Eye (tissue), 1 donor: ENCODE data around the gene NYNRIN.

ENCODE experiments used
- DNase-seq: peaks from one replicate; pipeline ENCODE4 v3.0.0-alpha.2; 2015

NYNRIN gene

GRCh38 chr14:24416932-24417619, 18.3 kb downstream of the NYNRIN start:
- DNase-seq = no peak

GRCh38 chr14:24417832-24418491, 19.2 kb downstream of the NYNRIN start:
- no peak for DNase-seq

DNA sequence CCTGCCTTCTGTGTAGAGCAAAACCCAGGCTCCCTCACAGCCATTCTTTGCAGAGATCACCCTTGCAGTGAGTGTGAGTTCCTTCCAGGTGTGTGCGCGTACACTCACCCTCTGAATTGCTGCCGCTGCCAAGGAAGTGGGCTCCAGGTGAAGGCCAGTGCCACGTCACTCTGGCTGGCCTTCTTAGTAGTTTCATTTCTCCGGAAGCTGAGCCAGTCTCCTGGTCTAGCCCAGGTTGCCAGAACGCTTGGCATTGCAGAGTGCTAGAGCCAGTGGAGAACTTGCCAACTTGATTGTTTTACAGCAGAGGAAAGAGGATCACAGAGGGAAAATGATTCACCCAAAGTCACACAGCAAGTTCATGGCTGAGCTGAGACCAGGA, 19.7 kb downstream of the NYNRIN start:
- no peak for DNase-seq

GRCh38 chr14:24422261-24422660, 23.5 kb downstream of the NYNRIN start:
- DNase-seq = no peak

DNA sequence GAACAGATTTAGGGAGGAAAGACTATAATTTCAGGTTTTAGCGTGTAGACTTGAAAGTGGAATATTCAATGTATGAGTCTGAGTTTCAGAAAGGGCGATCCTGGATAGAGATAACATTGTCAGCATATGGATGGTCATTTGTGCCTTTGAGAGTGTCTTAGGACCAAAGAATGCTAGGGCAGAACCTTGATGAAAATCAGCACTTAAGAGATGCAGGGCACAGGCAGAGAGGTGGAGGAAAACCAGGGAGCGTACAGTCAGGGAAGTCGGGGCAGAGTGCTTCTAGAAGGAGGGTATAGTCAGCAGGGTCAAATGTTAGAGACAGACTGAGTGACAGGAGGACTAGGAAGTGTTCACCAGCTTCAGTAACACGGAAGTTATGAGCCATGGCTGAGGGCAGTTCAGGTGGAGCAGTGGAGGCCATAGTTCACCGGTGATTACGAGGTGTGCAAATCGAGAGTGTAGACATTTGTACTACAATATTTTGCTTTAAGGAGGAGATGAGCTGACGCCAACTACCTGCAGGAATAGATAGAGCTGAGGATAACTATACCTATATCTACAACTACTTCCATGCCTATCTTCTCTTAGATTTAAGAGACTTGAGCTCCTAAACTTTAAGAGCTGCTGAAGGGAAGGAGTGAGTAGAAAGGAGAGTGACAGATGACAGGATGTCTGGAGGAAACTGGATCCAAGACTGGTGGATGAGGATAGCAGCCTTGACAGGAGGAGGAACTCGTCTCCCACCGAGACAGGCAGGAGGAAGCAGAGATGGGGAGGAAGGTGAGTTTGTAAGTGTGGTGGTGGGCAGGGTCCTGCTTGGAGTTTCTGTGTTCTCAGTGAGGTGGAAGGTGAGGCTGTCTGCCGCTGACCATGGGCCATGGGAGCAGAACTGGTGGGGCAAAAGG, 24.1 kb downstream of the NYNRIN start:
- DNase-seq = no peak

DNA sequence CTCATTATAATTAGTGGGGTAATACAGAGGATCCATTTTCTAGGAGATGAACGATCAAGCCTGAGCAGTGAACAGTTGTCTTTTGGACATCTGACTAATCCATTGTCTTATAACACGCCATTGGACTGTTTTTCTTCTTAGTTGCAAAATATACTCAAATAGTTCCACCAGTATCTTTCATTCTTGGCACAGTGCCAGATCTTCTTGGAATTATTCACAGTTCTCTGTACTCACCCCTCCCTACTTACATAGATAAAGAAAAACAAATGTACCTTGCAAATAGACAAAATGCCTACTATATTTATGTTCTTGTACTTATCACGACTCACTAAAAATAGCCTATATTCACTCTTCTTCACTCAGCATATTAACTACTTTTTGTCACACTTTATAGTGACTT, 26.9 kb downstream of the NYNRIN start:
- peak; percentile 46 for DNase-seq

- no peak for DNase-seq
Measured at GRCh38 chr14:24426150-24426911, 27.5 kb downstream of the NYNRIN start.

GRCh38 chr14:24426912-24427536, 28.2 kb downstream of the NYNRIN start:
- DNase-seq = no peak

- DNase-seq = no peak
Measured at GRCh38 chr14:24427537-24428508, 29.0 kb downstream of the NYNRIN start.

GRCh38 chr14:24428628-24429394, 30.0 kb downstream of the NYNRIN start:
- DNase-seq = no peak

GRCh38 chr14:24429395-24430142, 30.8 kb downstream of the NYNRIN start, which contains the start of the genes CBLN3 and KHNYN:
CBLN3 (minus strand) TSS chr14:24429668; CDS start chr14:24429054, 614 bp downstream.
KHNYN (plus strand) TSS chr14:24429954; CDS start chr14:24430731, 777 bp downstream.
- DNase-seq = peak; percentile 94

DNA sequence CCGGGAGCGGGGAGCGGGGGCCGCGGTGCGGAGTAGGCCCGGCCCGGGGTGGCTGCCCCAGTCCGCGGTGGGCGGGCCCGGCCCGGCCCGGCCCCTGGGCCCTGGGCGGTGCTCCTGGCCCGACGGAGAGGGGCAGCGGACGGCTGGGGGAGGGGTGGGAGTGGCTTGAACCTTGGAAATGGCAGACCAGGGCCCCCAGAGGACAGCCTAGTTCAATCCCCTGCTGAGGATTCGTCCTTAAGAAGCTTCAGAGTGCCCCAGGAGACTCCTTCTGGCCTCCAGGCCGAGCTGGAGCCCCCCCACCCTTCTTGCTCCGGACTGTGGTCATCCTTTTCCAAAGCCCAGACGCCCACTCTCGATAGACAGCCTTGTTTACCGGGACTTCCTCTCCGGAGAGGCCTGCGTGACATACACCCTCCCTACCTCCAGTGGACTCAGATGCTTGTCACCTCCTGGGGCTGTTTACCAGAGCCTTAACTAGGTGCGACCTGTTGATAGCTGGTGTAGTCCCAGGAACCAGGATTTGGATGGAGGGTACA, 31.4 kb downstream of the NYNRIN start:
- DNase-seq = peak; percentile 82

GRCh38 chr14:24430682-24431568, 32.1 kb downstream of the NYNRIN start:
- peak; percentile 50 for DNase-seq

- peak; percentile 94 for DNase-seq
Measured at GRCh38 chr14:24431569-24432258, 32.9 kb downstream of the NYNRIN start.

- no peak for DNase-seq
Measured at GRCh38 chr14:24432259-24433131, 33.7 kb downstream of the NYNRIN start.

GRCh38 chr14:24434036-24434435, 35.2 kb downstream of the NYNRIN start:
- no peak for DNase-seq
